Liver (tissue), 9 donors: Measurements from ENCODE around the gene MYOF. TPM values are rescaled to one million over a fixed set of nuclear protein-coding genes. Genes with fewer than 3 reads are reported as not detected.

ENCODE experiments used
- DNase-seq: peaks from one replicate; pipeline ENCODE4 v3.0.0-alpha.2; 2017; ENCODE audit warnings: low spot score
- H3K27ac ChIP-seq, 2 donors: one replicate each; pipeline ENCODE4 v1.7.0; 2013; ENCODE audit warnings: inconsistent platforms in 2 of 2, low read length in 2 of 2, control low read depth in 1 of 2, low read depth in 1 of 2, mild to moderate bottlenecking in 1 of 2
- H3K27me3 ChIP-seq, 4 donors: one replicate each; pipeline versions ENCODE4 v1.6.1 to v1.7.0; 2013; ENCODE audit warnings: low read length in 3 of 4, inconsistent platforms in 1 of 4, mild to moderate bottlenecking in 1 of 4, moderate library complexity in 1 of 4; ENCODE audit not compliant: control insufficient read depth in 4 of 4, insufficient read depth in 4 of 4
- H3K36me3 ChIP-seq, 4 donors: one replicate each; pipeline versions ENCODE4 v1.6.1 to v1.7.0; 2013; ENCODE audit warnings: low read length in 3 of 4, mild to moderate bottlenecking in 3 of 4, low read depth in 1 of 4, moderate library complexity in 1 of 4; ENCODE audit not compliant: control insufficient read depth in 4 of 4, insufficient read depth in 3 of 4
- H3K4me1 ChIP-seq, 4 donors: one replicate each; pipeline versions ENCODE4 v1.6.1 to v1.7.0; 2013; ENCODE audit warnings: low read length in 3 of 4, mild to moderate bottlenecking in 3 of 4, moderate library complexity in 1 of 4; ENCODE audit not compliant: control insufficient read depth in 4 of 4, insufficient read depth in 4 of 4
- H3K4me3 ChIP-seq, 3 donors: one replicate each; pipeline versions ENCODE4 v1.6.1 to v1.7.0; 2013; ENCODE audit warnings: low read length in 3 of 3, control low read depth in 1 of 3, low read depth in 1 of 3, mild to moderate bottlenecking in 1 of 3
- H3K9ac ChIP-seq, 2 donors: one replicate each; pipeline ENCODE4 v1.7.0; 2013; ENCODE audit warnings: low read length in 2 of 2, mild to moderate bottlenecking in 2 of 2, moderate library complexity in 2 of 2, control low read depth in 1 of 2, low read depth in 1 of 2
- H3K9me3 ChIP-seq, 4 donors: one replicate each; pipeline versions ENCODE4 v1.6.1 to v1.7.0; 2013; ENCODE audit warnings: low read length in 3 of 4; ENCODE audit not compliant: control insufficient read depth in 4 of 4
- ATF3 ChIP-seq: IDR thresholded peaks from 2 replicates; pipeline ENCODE4 v1.6.1; 2016; ENCODE audit warnings: antibody characterized with exemption
- CTCF ChIP-seq: fragments of 150-350 bp; IDR thresholded peaks from 2 replicates; pipeline ENCODE4 v1.5.1; 2017; ENCODE audit warnings: improper control_type of control experiment, low read depth, low read length; ENCODE audit not compliant: missing input control
- EGR1 ChIP-seq, 2 donors: IDR thresholded peaks; 2 replicates each; pipeline ENCODE4 v1.6.1; 2016 to 2018; ENCODE audit warnings: antibody characterized with exemption in 2 of 2, low read depth in 2 of 2
- FOXA2 ChIP-seq: IDR thresholded peaks from 2 replicates; pipeline ENCODE4 v1.6.1; 2016; ENCODE audit warnings: antibody characterized with exemption
- GABPA ChIP-seq, 2 donors: IDR thresholded peaks in 1 of 2; conservative IDR thresholded peaks in 1 of 2; 2 replicates each; pipeline ENCODE4 v1.6.1; 2016; ENCODE audit warnings: antibody characterized with exemption in 2 of 2, mild to moderate bottlenecking in 1 of 2, moderate library complexity in 1 of 2
- HNF4A ChIP-seq, 2 donors: conservative IDR thresholded peaks; 2 replicates each; pipeline ENCODE4 v1.6.1; 2016; ENCODE audit warnings: antibody characterized with exemption in 2 of 2, mild to moderate bottlenecking in 2 of 2
- JUND ChIP-seq, 2 donors: IDR thresholded peaks; 2 replicates each; pipeline ENCODE4 v1.6.1; 2016; ENCODE audit warnings: antibody characterized with exemption in 2 of 2
- MAX ChIP-seq: IDR thresholded peaks from 2 replicates; pipeline ENCODE4 v1.6.1; 2016; ENCODE audit warnings: antibody characterized with exemption
- RAD21 ChIP-seq, 2 donors: IDR thresholded peaks; 2 replicates each; pipeline ENCODE4 v1.6.1; 2016; ENCODE audit warnings: antibody characterized with exemption in 2 of 2, mild to moderate bottlenecking in 2 of 2
- REST ChIP-seq: IDR thresholded peaks from 2 replicates; pipeline ENCODE4 v1.6.1; 2016; ENCODE audit warnings: antibody characterized with exemption, mild to moderate bottlenecking
- RXRA ChIP-seq, 2 donors: IDR thresholded peaks; 2 replicates each; pipeline ENCODE4 v1.6.1; 2017 to 2018; ENCODE audit warnings: antibody characterized with exemption in 2 of 2, mild to moderate bottlenecking in 1 of 2
- SP1 ChIP-seq: IDR thresholded peaks from 2 replicates; pipeline ENCODE4 v1.6.1; 2018; ENCODE audit warnings: antibody characterized with exemption, mild to moderate bottlenecking
- TAF1 ChIP-seq: conservative IDR thresholded peaks from 2 replicates; pipeline ENCODE4 v1.6.1; 2016; ENCODE audit warnings: antibody characterized with exemption, mild to moderate bottlenecking
- YY1 ChIP-seq: IDR thresholded peaks from 2 replicates; pipeline ENCODE4 v1.6.1; 2016; ENCODE audit warnings: antibody characterized with exemption, mild to moderate bottlenecking
- WGBS: extraction: QIAGEN DNeasy Blood & Tissue Kit; methylation state at CpG from one replicate; pipeline ENCODE4 v1.1.7; 2013; 5-methylcytosine and 5-hydroxymethylcytosine counted together
- polyA plus RNA-seq, 2 donors: library from polyadenylated mRNA; stranded (reverse) in 1 of 2; unstranded in 1 of 2; fragments of 200-250 nt in 1 of 2; fragments of >200 nt in 1 of 2; fragmentation: Nextera tagmentation in 1 of 2; extraction: Ambion mirVana in 1 of 2; gene quantifications; one replicate each; pipeline versions ENCODE4 v1.2.1 to v1.2.3, GENCODE V29; 2013 to 2015
- total RNA-seq, 2 donors: library from RNA; depleted of rRNA; stranded (reverse); fragments of >200 nt; gene quantifications; one replicate each; pipeline ENCODE4 v1.2.3, GENCODE V29; 2014
- donor health status: healthy.
- donor health status: healthy.
- donor health status: healthy.
- donor health status: healthy.
- donor health status: healthy.

MYOF gene
- total and polyA plus RNA-seq, 4 donors, result 0.89 to 5.7 (median 3.2) TPM

- Histone ChIP-seq H3K27me3 (no peaks in the 10 kb centered on the region), H3K9ac (no peak overlapping the region), H3K4me3 (no peak overlapping the region), H3K4me1 (peaks cover 2 to 11% (median 6%) of the 10 kb centered on the region in 4 donors), H3K36me3 (no peaks in the 10 kb centered on the region), H3K27ac (no peak overlapping the region), H3K9me3 (no peaks in the 10 kb centered on the region)
- 82% methylated on average over 2 of the region's 2 CpGs for WGBS
- TF ChIP-seq RAD21 (IDR thresholded peaks at IDR 0.05) (no peak), GABPA (IDR thresholded peaks at IDR 0.05 in 1 of 2, conservative IDR thresholded peaks at IDR 0.05 in 1 of 2) (no peak), ATF3 (no peak), CTCF (no peak), SP1 (no peak), YY1 (no peak), FOXA2 (no peak), TAF1 (no peak), HNF4A (conservative IDR thresholded peaks at IDR 0.05) (no peak), REST (no peak), EGR1 (IDR thresholded peaks at IDR 0.05; ENCODE audit: low read depth in 2 of 2) (no peak), JUND (IDR thresholded peaks at IDR 0.05) (no peak), RXRA (IDR thresholded peaks at IDR 0.05) (no peak)
- no peak for DNase-seq
These were observed 9.5 kb upstream of the MYOF start for GRCh38 chr10:93491602-93492121.

GRCh38 chr10:93488956-93489528 lies 6.9 kb upstream of the MYOF start:
- Histone ChIP-seq H3K9me3 (no peaks in the 10 kb centered on the region), H3K27ac (no peak overlapping the region), H3K36me3 (no peaks in the 10 kb centered on the region), H3K4me3 (no peak overlapping the region), H3K27me3 (no peaks in the 10 kb centered on the region), H3K4me1 (no peaks in the 10 kb centered on the region), H3K9ac (no peak overlapping the region)
- DNase-seq, result no peak
- WGBS, result 95% methylated on average over 4 of the region's 4 CpGs
- TF ChIP-seq JUND (IDR thresholded peaks at IDR 0.05) (no peak), YY1 (no peak), RXRA (IDR thresholded peaks at IDR 0.05) (no peak), GABPA (IDR thresholded peaks at IDR 0.05 in 1 of 2, conservative IDR thresholded peaks at IDR 0.05 in 1 of 2) (no peak), CTCF (no peak), RAD21 (IDR thresholded peaks at IDR 0.05) (no peak), ATF3 (no peak), MAX (no peak), EGR1 (IDR thresholded peaks at IDR 0.05; ENCODE audit: low read depth in 2 of 2) (no peak), FOXA2 (no peak)
